HAP-1 (cell line): ENCODE results near the gene TUBB3.

ENCODE experiments used
- DNase-seq, 2 experiments: peaks; one replicate each; pipeline ENCODE4 v3.0.0-alpha.2; 2016 to 2020; ENCODE audit warnings: low spot score in 2 of 2
- H3K27me3 ChIP-seq: fragments of 250-450 bp; sonication (Bioruptor Pico); 2 replicates; pipeline ENCODE4 v1.5.1; 2020; ENCODE audit warnings: low read depth, mild to moderate bottlenecking, moderate library complexity
- H3K36me3 ChIP-seq: fragments of 250-450 bp; sonication (Bioruptor Pico); replicated peaks from 2 replicates; pipeline ENCODE4 v1.5.1; 2020; ENCODE audit warnings: mild to moderate bottlenecking
- H3K4me1 ChIP-seq: fragments of 250-450 bp; sonication (Bioruptor Pico); 2 replicates; pipeline ENCODE4 v1.5.1; 2020; ENCODE audit warnings: mild to moderate bottlenecking
- H3K4me3 ChIP-seq: fragments of 250-450 bp; sonication (Bioruptor Pico); 2 replicates; pipeline ENCODE4 v1.5.1; 2020; ENCODE audit warnings: mild to moderate bottlenecking, moderate library complexity
- H3K9me3 ChIP-seq: fragments of 250-450 bp; sonication (Bioruptor Pico); 2 replicates; pipeline ENCODE4 v1.5.1; 2020; ENCODE audit warnings: mild to moderate bottlenecking, moderate library complexity
- in situ Hi-C: fragments of 300-500 bp; cut with MboI; formaldehyde crosslinking; loops from 3 replicates; pipeline ENCODE4 v1.14.3; 2020; ENCODE audit warnings: low sequenced_read_pairs, inconsistent platforms, mixed read lengths

TUBB3 gene

GRCh38 chr16:89893642-89894548 is 29.2 kb upstream of the TUBB3 start:
- Histone ChIP-seq H3K27me3 (no peaks in the 10 kb centered on the region), H3K4me1 (no peaks in the 10 kb centered on the region), H3K4me3 (no peak overlapping the region), H3K36me3 (peaks cover 70% of the 10 kb centered on the region), H3K9me3 (no peaks in the 10 kb centered on the region)
- in situ Hi-C loops = no loop called here
- DNase-seq = no peak

GRCh38 chr16:89895482-89896250 is 27.5 kb upstream of the TUBB3 start:
- no peaks in the 10 kb centered on the region for H3K27me3 ChIP-seq
- no peak for DNase-seq
- H3K36me3 ChIP-seq = peaks cover 64% of the 10 kb centered on the region
- no peaks in the 10 kb centered on the region for H3K4me1 ChIP-seq
- in situ Hi-C loops = no loop called here
- no peak overlapping the region for H3K4me3 ChIP-seq
- H3K9me3 ChIP-seq = no peaks in the 10 kb centered on the region

- H3K27me3 ChIP-seq = no peaks in the 10 kb centered on the region
- DNase-seq = no peak
- no peak overlapping the region for H3K4me3 ChIP-seq
- in situ Hi-C loops = no loop called here
- H3K9me3 ChIP-seq = no peaks in the 10 kb centered on the region
- H3K4me1 ChIP-seq = no peaks in the 10 kb centered on the region
- H3K36me3 ChIP-seq = peaks cover 56% of the 10 kb centered on the region
Measured at GRCh38 chr16:89897204-89897603, 25.9 kb upstream of the TUBB3 start.

GRCh38 chr16:89898201-89898967 is 24.8 kb upstream of the TUBB3 start:
- no peak for DNase-seq
- Histone ChIP-seq H3K4me1 (no peaks in the 10 kb centered on the region), H3K9me3 (no peaks in the 10 kb centered on the region), H3K36me3 (peaks cover 51% of the 10 kb centered on the region), H3K4me3 (no peak overlapping the region), H3K27me3 (no peaks in the 10 kb centered on the region)
- in situ Hi-C loops = no loop called here

GRCh38 chr16:89899879-89900481 is 23.2 kb upstream of the TUBB3 start:
- no peaks in the 10 kb centered on the region for H3K27me3 ChIP-seq
- H3K4me1 ChIP-seq = no peaks in the 10 kb centered on the region
- no peak overlapping the region for H3K4me3 ChIP-seq
- in situ Hi-C loops = no loop called here
- no peak for DNase-seq
- peaks cover 51% of the 10 kb centered on the region for H3K36me3 ChIP-seq
- H3K9me3 ChIP-seq = no peaks in the 10 kb centered on the region

GRCh38 chr16:89900885-89901284 is 22.3 kb upstream of the TUBB3 start:
- in situ Hi-C loops = no loop called here
- no peak for DNase-seq
- H3K27me3 ChIP-seq = no peaks in the 10 kb centered on the region
- no peaks in the 10 kb centered on the region for H3K4me1 ChIP-seq
- peaks cover 50% of the 10 kb centered on the region for H3K36me3 ChIP-seq
- no peaks in the 10 kb centered on the region for H3K9me3 ChIP-seq
- H3K4me3 ChIP-seq = no peak overlapping the region

GRCh38 chr16:89902980-89903379 is 20.2 kb upstream of the TUBB3 start:
- Histone ChIP-seq H3K9me3 (no peaks in the 10 kb centered on the region), H3K4me1 (no peaks in the 10 kb centered on the region), H3K27me3 (no peaks in the 10 kb centered on the region), H3K36me3 (peaks cover 59% of the 10 kb centered on the region), H3K4me3 (no peak overlapping the region)
- DNase-seq = no peak
- in situ Hi-C loops = no loop called here

GRCh38 chr16:89903908-89904515 is 19.1 kb upstream of the TUBB3 start:
- Histone ChIP-seq H3K27me3 (no peaks in the 10 kb centered on the region), H3K4me1 (no peaks in the 10 kb centered on the region), H3K9me3 (no peaks in the 10 kb centered on the region), H3K36me3 (peaks cover 53% of the 10 kb centered on the region), H3K4me3 (no peak overlapping the region)
- no peak for DNase-seq
- in situ Hi-C loops = no loop called here

GRCh38 chr16:89904606-89905510 is 18.3 kb upstream of the TUBB3 start:
- Histone ChIP-seq H3K36me3 (peaks cover 49% of the 10 kb centered on the region), H3K9me3 (no peaks in the 10 kb centered on the region), H3K27me3 (no peaks in the 10 kb centered on the region), H3K4me3 (no peak overlapping the region), H3K4me1 (no peaks in the 10 kb centered on the region)
- in situ Hi-C loops = no loop called here
- DNase-seq = no peak

GRCh38 chr16:89905511-89906139 is 17.5 kb upstream of the TUBB3 start:
- Histone ChIP-seq H3K36me3 (peaks cover 54% of the 10 kb centered on the region), H3K27me3 (no peaks in the 10 kb centered on the region), H3K4me1 (no peaks in the 10 kb centered on the region), H3K9me3 (no peaks in the 10 kb centered on the region), H3K4me3 (no peak overlapping the region)
- in situ Hi-C loops = no loop called here
- DNase-seq = no peak

GRCh38 chr16:89906140-89907025 is 16.8 kb upstream of the TUBB3 start:
- Histone ChIP-seq H3K27me3 (no peaks in the 10 kb centered on the region), H3K4me3 (no peak overlapping the region), H3K9me3 (no peaks in the 10 kb centered on the region), H3K36me3 (peaks cover 57% of the 10 kb centered on the region), H3K4me1 (no peaks in the 10 kb centered on the region)
- in situ Hi-C loops = no loop called here
- no peak for DNase-seq
